ENCODE measurements around the gene FBXO45. TPM values are rescaled to one million over a fixed set of nuclear protein-coding genes. Genes with fewer than 3 reads are reported as not detected.
"Not testable (repeated sequence)": the region's sequence is repeated elsewhere in the genome, so short reads cannot be mapped to it uniquely, and the experiment has no call there.

FBXO45 gene
- total RNA-seq, 1 donor from 2014 or later: 6.6 TPM

- intact Hi-C loops (cut with DNase I): no loop called here
- Histone ChIP-seq H3K36me3 (no peaks in the 10 kb centered on the region), H3K27ac (no peak overlapping the region), H3K9me3 (no peaks in the 10 kb centered on the region), H3K4me3 (no peak overlapping the region), H3K27me3 (no peaks in the 10 kb centered on the region), H3K4me1 (peaks cover 13% of the 10 kb centered on the region)
- no peak for DNase-seq (ENCODE audit: extremely low spot score in 2 of 2)
- TF ChIP-seq, protein P1, sequence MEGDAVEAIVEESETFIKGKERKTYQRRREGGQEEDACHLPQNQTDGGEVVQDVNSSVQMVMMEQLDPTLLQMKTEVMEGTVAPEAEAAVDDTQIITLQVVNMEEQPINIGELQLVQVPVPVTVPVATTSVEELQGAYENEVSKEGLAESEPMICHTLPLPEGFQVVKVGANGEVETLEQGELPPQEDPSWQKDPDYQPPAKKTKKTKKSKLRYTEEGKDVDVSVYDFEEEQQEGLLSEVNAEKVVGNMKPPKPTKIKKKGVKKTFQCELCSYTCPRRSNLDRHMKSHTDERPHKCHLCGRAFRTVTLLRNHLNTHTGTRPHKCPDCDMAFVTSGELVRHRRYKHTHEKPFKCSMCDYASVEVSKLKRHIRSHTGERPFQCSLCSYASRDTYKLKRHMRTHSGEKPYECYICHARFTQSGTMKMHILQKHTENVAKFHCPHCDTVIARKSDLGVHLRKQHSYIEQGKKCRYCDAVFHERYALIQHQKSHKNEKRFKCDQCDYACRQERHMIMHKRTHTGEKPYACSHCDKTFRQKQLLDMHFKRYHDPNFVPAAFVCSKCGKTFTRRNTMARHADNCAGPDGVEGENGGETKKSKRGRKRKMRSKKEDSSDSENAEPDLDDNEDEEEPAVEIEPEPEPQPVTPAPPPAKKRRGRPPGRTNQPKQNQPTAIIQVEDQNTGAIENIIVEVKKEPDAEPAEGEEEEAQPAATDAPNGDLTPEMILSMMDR (IDR thresholded peaks at IDR 0.05): no peak
- TF ChIP-seq POLR2A (IDR thresholded peaks at IDR 0.05) (no peak), POLR2AphosphoS5 (IDR thresholded peaks at IDR 0.05; ENCODE audit: insufficient read depth in 1 of 2, low read depth in 1 of 2) (no peak)
These were observed 48.8 kb downstream of the FBXO45 start for GRCh38 chr3:196617256-196617655.

DNA sequence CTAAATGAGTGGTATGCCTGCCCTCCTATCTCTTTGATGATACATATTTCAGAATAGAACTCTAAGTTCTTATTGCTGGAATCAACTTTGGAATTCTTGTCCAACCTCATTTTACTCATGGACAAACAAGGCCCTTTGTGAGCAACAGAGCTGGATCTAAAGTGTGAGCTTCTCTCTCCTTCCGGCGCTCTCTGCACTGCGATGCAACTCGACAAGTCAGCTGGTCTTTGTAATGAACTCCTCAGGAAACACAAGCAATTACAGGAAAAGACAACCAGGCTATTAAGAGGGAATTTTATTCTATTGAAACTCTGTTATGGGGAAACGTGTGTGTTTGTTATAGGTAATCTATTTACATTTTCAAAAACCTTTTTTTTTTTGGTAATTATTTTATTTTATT, 50.8 kb downstream of the FBXO45 start:
- peaks cover 8% of the 10 kb centered on the region for H3K4me1 ChIP-seq
- intact Hi-C loops (cut with DNase I): no loop called here
- H3K27ac ChIP-seq: no peak overlapping the region
- no peaks in the 10 kb centered on the region for H3K27me3 ChIP-seq
- H3K4me3 ChIP-seq: no peak overlapping the region
- DNase-seq (ENCODE audit: extremely low spot score in 2 of 2): no peak
- H3K36me3 ChIP-seq: no peaks in the 10 kb centered on the region
- no peak for TF ChIP-seq POLR2AphosphoS5 (IDR thresholded peaks at IDR 0.05; ENCODE audit: insufficient read depth in 1 of 2, low read depth in 1 of 2)
- H3K9me3 ChIP-seq: no peaks in the 10 kb centered on the region

DNA sequence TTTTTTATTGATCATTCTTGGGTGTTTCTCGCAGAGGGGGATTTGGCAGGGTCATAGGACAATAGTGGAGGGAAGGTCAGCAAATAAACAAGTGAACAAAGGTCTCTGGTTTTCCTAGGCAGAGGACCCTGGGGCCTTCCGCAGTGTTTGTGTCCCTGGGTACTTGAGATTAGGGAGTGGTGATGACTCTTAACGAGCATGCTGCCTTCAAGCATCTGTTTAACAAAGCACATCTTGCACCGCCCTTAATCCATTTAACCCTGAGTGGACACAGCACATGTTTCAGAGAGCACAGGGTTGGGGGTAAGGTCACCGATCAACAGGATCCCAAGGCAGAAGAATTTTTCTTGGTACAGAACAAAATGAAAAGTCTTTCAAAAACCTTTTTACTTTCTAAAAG, 51.2 kb downstream of the FBXO45 start:
- H3K4me1 ChIP-seq; H3K27me3 ChIP-seq; H3K4me3 ChIP-seq; H3K27ac ChIP-seq; H3K36me3 ChIP-seq; intact Hi-C loops (cut with DNase I); DNase-seq (ENCODE audit: extremely low spot score in 2 of 2); H3K9me3 ChIP-seq: not testable (repeated sequence)

- TF ChIP-seq POLR2A (IDR thresholded peaks at IDR 0.05): no peak
- DNase-seq (ENCODE audit: extremely low spot score in 2 of 2): no peak
- Histone ChIP-seq H3K9me3 (no peaks in the 10 kb centered on the region), H3K4me1 (peaks cover 8% of the 10 kb centered on the region), H3K4me3 (no peak overlapping the region), H3K36me3 (no peaks in the 10 kb centered on the region), H3K27ac (no peak overlapping the region), H3K27me3 (no peaks in the 10 kb centered on the region)
- intact Hi-C loops (cut with DNase I): no loop called here
These were observed 51.7 kb downstream of the FBXO45 start for GRCh38 chr3:196620161-196620604.

DNA sequence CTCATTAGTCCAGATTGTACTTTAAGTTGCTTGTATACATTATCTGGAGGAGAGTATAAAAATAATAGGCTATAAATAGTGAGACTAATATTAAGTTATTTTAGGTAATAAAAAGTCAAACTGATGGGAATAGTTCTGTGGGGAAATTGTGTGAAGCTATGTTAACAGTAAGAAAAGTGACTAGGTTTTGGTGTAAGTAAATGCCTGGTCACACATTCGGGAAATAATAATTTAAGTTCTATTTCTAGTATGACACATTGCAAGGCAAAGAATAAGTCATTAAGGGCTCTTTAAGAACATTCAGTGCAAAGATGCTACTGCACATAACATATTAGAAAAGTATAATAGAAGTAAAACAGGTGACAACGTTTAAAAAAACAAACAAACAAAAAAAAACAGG, 52.2 kb downstream of the FBXO45 start:
- Histone ChIP-seq H3K27ac (no peak overlapping the region), H3K4me3 (no peak overlapping the region), H3K36me3 (no peaks in the 10 kb centered on the region), H3K27me3 (no peaks in the 10 kb centered on the region), H3K9me3 (no peaks in the 10 kb centered on the region), H3K4me1 (peaks cover 8% of the 10 kb centered on the region)
- no peak for DNase-seq (ENCODE audit: extremely low spot score in 2 of 2)
- intact Hi-C loops (cut with DNase I): no loop called here
- TF ChIP-seq, protein P1 (IDR thresholded peaks at IDR 0.05): no peak
- TF ChIP-seq POLR2AphosphoS5 (IDR thresholded peaks at IDR 0.05; ENCODE audit: insufficient read depth in 1 of 2, low read depth in 1 of 2) (no peak), POLR2A (IDR thresholded peaks at IDR 0.05) (no peak)

DNA sequence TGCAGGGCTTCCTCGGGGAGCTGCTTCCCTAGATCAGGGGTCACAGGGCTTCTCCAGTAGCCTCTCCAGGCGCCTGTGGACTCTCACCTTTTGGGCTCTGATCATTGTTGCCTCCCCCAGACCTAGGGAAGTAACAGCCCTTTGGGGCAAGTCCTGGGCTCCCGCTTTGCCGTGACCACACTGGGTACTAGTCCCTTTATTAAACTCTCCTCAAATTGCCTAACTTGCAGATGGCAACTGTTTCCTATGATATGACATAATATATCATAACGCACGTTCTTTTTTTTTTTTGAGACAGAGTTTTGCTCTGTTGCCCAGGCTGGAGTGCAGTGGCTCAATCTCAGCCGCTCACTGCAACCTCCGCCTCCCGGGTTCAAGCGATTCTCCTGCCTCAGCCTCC, 53.2 kb downstream of the FBXO45 start:
- no peak for DNase-seq (ENCODE audit: extremely low spot score in 2 of 2)
- Histone ChIP-seq H3K4me3 (no peak overlapping the region), H3K4me1 (peaks cover 8% of the 10 kb centered on the region), H3K36me3 (no peaks in the 10 kb centered on the region), H3K27ac (no peak overlapping the region), H3K9me3 (no peaks in the 10 kb centered on the region), H3K27me3 (no peaks in the 10 kb centered on the region)
- intact Hi-C loops (cut with DNase I): no loop called here
- TF ChIP-seq, protein P1 (IDR thresholded peaks at IDR 0.05): no peak
- no peak for TF ChIP-seq POLR2AphosphoS5 (IDR thresholded peaks at IDR 0.05; ENCODE audit: insufficient read depth in 1 of 2, low read depth in 1 of 2)
- no peak for TF ChIP-seq POLR2A (IDR thresholded peaks at IDR 0.05)
